ENCODE data around the gene GARIN5B. TPM values are rescaled to one million over a fixed set of nuclear protein-coding genes. Genes with fewer than 3 reads are reported as not detected.

The GARIN5B gene
- total and polyA plus RNA-seq, 2 of the 4 experiments (the other 2 are of a cell fraction), result not detected

DNA sequence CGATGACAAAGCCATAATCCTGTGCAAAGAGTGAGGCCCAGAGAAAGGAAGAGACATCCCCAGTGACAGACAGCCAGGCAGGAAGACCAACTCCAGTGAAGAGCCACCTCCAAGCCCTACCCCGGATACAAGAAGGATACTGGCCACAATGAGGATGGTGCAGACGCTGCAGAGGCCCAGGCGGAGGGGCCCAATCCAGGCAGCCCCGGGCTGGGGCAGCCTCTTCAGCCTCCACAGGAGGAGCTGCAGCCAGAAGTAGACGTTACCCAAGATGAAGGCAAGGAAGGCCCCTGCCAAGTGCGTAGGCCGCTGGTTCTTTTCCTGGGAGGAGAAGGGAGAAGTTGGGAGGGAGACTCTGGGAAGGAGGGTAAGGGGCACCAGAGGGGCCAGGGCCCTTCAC lies 46.4 kb downstream of the GARIN5B start:
- intact Hi-C loops (cut with micrococcal nuclease) (no loop called here), in situ Hi-C loops (cut with MboI; ENCODE audit: low sequenced_read_pairs) (no loop called here), dilution Hi-C loops (cut with HindIII; ENCODE audit: low sequenced_read_pairs, unreplicated experiment) (no loop called here)
- Histone ChIP-seq H4K20me1 (ENCODE audit: insufficient read depth, low read length) (no peaks in the 10 kb centered on the region), H3K4me2 (ENCODE audit: low read depth, low read length) (no peak overlapping the region), H3K27me3 (ENCODE audit: control insufficient read depth, insufficient read depth, low read length) (peaks cover 6% of the 10 kb centered on the region; the same call in 1 of the 2 replicates), H3K18ac (ENCODE audit: low read depth, low read length) (no peak overlapping the region), H3K14ac (replicated peaks; ENCODE audit: low read depth, low read length) (no peak overlapping the region), H3K9ac (ENCODE audit: low read depth, low read length) (no peak overlapping the region), H2AK5ac (ENCODE audit: low read depth, low read length) (no peak overlapping the region), H2BK15ac (ENCODE audit: low read depth, low read length) (no peak overlapping the region), H3K9me3 (ENCODE audit: control insufficient read depth, insufficient read depth, low read length) (0 out of 2 replicates have a peak, but pooled peaks cover 1% of the 10 kb centered on the region), H2AFZ (replicated peaks; ENCODE audit: low read length, poor library complexity) (no peak overlapping the region), H3K4ac (ENCODE audit: low read depth, low read length) (no peak overlapping the region), H2BK120ac (ENCODE audit: low read depth, low read length) (no peak overlapping the region), H4K5ac (ENCODE audit: low read depth, low read length) (no peak overlapping the region), H2BK20ac (ENCODE audit: low read depth, low read length) (no peak overlapping the region), H3K9me1 (ENCODE audit: insufficient read depth, low read length) (no peaks in the 10 kb centered on the region), H3K4me3 (ENCODE audit: insufficient read depth, low read depth, low read length) (no peak overlapping the region), H2BK5ac (ENCODE audit: low read depth, low read length, poor library complexity, severe bottlenecking) (no peak overlapping the region), H4K91ac (ENCODE audit: insufficient read depth, low read depth, low read length) (no peak overlapping the region), H3K36me3 (ENCODE audit: control insufficient read depth, insufficient read depth, low read length) (no peaks in the 10 kb centered on the region; the same call in 1 of the 2 replicates), H2AK9ac (replicated peaks; ENCODE audit: low read depth, low read length, poor library complexity) (no peak overlapping the region), H3K4me1 (ENCODE audit: control insufficient read depth, insufficient read depth, low read length) (no peaks in the 10 kb centered on the region; the same call in 1 of the 2 replicates), H3K79me1 (ENCODE audit: low read depth in 1 of 2, low read length in 2 of 2) (no peaks in the 10 kb centered on the region), H4K8ac (ENCODE audit: low read depth in 2 of 2, low read length in 2 of 2) (no peak overlapping the region), H3K23ac (ENCODE audit: low read depth, low read length) (no peak overlapping the region), H3K56ac (ENCODE audit: extremely low read depth, insufficient read depth, low read length) (no peak overlapping the region), H3K27ac (ENCODE audit: insufficient read depth, low read length) (no peak overlapping the region)
- no peak for DNase-seq
- no peak for ATAC-seq (ENCODE audit: low read depth)
- CTCF ChIA-PET, result no interaction called here
- POLR2A ChIA-PET (ENCODE audit: unreplicated experiment), result no interaction called here
- TF ChIP-seq RCOR1 (IDR thresholded peaks at IDR 0.05; ENCODE audit: insufficient replicate concordance, low read length) (no peak), CHD1 (IDR thresholded peaks at IDR 0.05; ENCODE audit: low read depth, low read length) (no peak), RAD21 (IDR thresholded peaks at IDR 0.05; ENCODE audit: low read length) (no peak), NFE2L2 (IDR thresholded peaks at IDR 0.05; ENCODE audit: low read depth, low read length) (no peak), POLR2A (IDR thresholded peaks at IDR 0.05; ENCODE audit: low read depth, low read length) (no peak), BHLHE40 (IDR thresholded peaks at IDR 0.05; ENCODE audit: low read depth, low read length) (no peak)
- TF ChIP-seq, protein P1, sequence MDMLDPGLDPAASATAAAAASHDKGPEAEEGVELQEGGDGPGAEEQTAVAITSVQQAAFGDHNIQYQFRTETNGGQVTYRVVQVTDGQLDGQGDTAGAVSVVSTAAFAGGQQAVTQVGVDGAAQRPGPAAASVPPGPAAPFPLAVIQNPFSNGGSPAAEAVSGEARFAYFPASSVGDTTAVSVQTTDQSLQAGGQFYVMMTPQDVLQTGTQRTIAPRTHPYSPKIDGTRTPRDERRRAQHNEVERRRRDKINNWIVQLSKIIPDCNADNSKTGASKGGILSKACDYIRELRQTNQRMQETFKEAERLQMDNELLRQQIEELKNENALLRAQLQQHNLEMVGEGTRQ (IDR thresholded peaks at IDR 0.05; ENCODE audit: low read depth, low read length), result no peak
- TF ChIP-seq, protein P2, sequence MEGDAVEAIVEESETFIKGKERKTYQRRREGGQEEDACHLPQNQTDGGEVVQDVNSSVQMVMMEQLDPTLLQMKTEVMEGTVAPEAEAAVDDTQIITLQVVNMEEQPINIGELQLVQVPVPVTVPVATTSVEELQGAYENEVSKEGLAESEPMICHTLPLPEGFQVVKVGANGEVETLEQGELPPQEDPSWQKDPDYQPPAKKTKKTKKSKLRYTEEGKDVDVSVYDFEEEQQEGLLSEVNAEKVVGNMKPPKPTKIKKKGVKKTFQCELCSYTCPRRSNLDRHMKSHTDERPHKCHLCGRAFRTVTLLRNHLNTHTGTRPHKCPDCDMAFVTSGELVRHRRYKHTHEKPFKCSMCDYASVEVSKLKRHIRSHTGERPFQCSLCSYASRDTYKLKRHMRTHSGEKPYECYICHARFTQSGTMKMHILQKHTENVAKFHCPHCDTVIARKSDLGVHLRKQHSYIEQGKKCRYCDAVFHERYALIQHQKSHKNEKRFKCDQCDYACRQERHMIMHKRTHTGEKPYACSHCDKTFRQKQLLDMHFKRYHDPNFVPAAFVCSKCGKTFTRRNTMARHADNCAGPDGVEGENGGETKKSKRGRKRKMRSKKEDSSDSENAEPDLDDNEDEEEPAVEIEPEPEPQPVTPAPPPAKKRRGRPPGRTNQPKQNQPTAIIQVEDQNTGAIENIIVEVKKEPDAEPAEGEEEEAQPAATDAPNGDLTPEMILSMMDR (conservative IDR thresholded peaks at IDR 0.05; ENCODE audit: low read depth, low read length), result no peak
- TF ChIP-seq, protein P3, sequence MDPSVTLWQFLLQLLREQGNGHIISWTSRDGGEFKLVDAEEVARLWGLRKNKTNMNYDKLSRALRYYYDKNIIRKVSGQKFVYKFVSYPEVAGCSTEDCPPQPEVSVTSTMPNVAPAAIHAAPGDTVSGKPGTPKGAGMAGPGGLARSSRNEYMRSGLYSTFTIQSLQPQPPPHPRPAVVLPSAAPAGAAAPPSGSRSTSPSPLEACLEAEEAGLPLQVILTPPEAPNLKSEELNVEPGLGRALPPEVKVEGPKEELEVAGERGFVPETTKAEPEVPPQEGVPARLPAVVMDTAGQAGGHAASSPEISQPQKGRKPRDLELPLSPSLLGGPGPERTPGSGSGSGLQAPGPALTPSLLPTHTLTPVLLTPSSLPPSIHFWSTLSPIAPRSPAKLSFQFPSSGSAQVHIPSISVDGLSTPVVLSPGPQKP (IDR thresholded peaks at IDR 0.05; ENCODE audit: borderline replicate concordance, low read depth, low read length), result no peak
- 100% methylated on average over 1 of the region's 8 CpGs; no CpG with 5 or more reads in 1 of the 2 experiments for WGBS, 2 experiments (ENCODE audit: extremely low coverage in 2 of 2, insufficient read length in 1 of 2)
- no TSS peak for BruUV-seq (replicated peaks)
